BE2C (cell line): ENCODE measurements around the gene FBXW2. TPM values are rescaled to one million over a fixed set of nuclear protein-coding genes. Genes with fewer than 3 reads are reported as not detected.

ENCODE experiments used
- DNase-seq: peaks from one replicate; pipeline ENCODE4 v3.0.0-alpha.2; 2020
- H3K27me3 ChIP-seq: fragments of 250-450 bp; sonication (Bioruptor Pico); 2 replicates; pipeline ENCODE4 v1.5.1; 2020; ENCODE audit warnings: mild to moderate bottlenecking
- H3K36me3 ChIP-seq: fragments of 250-450 bp; sonication (Bioruptor Pico); 2 replicates; pipeline ENCODE4 v1.5.1; 2020; ENCODE audit warnings: mild to moderate bottlenecking
- H3K4me1 ChIP-seq: fragments of 250-450 bp; sonication (Bioruptor Pico); 2 replicates; pipeline ENCODE4 v1.5.1; 2020
- H3K4me3 ChIP-seq: 2 replicates; pipeline ENCODE4 v1.5.1; 2011; ENCODE audit warnings: low read depth, low read length
- H3K9me3 ChIP-seq: fragments of 250-450 bp; sonication (Bioruptor Pico); 2 replicates; pipeline ENCODE4 v1.5.1; 2020
- polyA plus RNA-seq: library from polyadenylated mRNA; unstranded; fragments of >200 nt; gene quantifications from one replicate; pipeline ENCODE4 v1.2.1, GENCODE V29; 2012; ENCODE audit warnings: low read depth, missing spikeins; ENCODE audit not compliant: insufficient read length, insufficient read depth
- TF ChIP-seq, protein P1 (sequence below): IDR thresholded peaks from 2 replicates; pipeline ENCODE4 v1.5.1; 2012; ENCODE audit warnings: mild to moderate bottlenecking, low read depth, low read length

FBXW2 gene, protein sequence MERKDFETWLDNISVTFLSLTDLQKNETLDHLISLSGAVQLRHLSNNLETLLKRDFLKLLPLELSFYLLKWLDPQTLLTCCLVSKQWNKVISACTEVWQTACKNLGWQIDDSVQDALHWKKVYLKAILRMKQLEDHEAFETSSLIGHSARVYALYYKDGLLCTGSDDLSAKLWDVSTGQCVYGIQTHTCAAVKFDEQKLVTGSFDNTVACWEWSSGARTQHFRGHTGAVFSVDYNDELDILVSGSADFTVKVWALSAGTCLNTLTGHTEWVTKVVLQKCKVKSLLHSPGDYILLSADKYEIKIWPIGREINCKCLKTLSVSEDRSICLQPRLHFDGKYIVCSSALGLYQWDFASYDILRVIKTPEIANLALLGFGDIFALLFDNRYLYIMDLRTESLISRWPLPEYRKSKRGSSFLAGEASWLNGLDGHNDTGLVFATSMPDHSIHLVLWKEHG
- 34.7 TPM for polyA plus RNA-seq

DNA sequence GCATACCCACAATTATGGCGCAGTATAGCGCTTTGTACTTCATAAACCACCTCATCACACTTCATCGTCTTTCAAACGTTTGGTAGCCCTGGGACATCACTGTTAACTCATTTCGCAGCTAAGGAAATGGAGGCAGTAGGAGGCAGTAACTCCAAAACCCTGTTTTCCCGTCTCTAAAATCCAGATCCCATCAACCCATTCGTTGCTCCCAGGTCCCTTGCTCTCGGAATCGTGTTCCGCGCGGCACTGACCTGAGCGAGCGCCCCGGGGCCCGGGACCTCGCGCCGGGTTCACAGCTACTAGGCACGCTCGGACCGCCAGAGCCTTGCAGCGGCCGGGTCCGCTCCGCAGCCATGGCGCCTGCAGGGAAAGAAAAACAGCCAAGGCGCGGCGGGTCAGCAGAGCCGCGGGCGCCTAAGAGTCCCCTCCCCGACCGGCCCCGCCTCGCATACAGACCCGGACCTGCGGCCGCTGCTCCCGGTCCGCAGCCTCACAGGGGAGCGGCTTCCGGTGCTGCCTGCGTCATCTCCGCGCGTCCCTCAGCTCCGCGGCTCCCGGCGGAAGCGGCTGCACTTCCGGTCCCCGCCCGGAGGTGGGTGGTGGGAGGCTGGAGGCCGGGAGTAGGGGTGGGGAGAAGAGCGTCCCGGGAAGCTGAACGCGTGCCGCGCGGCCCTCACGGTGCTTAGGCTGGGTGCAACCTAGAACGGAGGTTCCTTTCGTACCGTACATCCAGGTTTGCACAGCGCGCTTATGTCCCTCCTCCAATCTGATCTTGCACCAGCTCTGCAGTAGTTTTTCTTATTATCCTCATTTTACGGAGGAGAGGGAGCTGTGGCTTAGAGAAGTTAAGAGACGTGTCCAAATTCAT is at the start of gene FBXW2:
Gene FBXW2 (minus strand): TSS at position 519 of the 868 bp plus-strand sequence. CDS start 5,158 bp downstream, outside the sequence.
- TF ChIP-seq, protein P1, sequence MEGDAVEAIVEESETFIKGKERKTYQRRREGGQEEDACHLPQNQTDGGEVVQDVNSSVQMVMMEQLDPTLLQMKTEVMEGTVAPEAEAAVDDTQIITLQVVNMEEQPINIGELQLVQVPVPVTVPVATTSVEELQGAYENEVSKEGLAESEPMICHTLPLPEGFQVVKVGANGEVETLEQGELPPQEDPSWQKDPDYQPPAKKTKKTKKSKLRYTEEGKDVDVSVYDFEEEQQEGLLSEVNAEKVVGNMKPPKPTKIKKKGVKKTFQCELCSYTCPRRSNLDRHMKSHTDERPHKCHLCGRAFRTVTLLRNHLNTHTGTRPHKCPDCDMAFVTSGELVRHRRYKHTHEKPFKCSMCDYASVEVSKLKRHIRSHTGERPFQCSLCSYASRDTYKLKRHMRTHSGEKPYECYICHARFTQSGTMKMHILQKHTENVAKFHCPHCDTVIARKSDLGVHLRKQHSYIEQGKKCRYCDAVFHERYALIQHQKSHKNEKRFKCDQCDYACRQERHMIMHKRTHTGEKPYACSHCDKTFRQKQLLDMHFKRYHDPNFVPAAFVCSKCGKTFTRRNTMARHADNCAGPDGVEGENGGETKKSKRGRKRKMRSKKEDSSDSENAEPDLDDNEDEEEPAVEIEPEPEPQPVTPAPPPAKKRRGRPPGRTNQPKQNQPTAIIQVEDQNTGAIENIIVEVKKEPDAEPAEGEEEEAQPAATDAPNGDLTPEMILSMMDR, result no peak
- H3K4me1 ChIP-seq, result no peaks in the 10 kb centered on the region
- peak; percentile 95 for DNase-seq

DNA sequence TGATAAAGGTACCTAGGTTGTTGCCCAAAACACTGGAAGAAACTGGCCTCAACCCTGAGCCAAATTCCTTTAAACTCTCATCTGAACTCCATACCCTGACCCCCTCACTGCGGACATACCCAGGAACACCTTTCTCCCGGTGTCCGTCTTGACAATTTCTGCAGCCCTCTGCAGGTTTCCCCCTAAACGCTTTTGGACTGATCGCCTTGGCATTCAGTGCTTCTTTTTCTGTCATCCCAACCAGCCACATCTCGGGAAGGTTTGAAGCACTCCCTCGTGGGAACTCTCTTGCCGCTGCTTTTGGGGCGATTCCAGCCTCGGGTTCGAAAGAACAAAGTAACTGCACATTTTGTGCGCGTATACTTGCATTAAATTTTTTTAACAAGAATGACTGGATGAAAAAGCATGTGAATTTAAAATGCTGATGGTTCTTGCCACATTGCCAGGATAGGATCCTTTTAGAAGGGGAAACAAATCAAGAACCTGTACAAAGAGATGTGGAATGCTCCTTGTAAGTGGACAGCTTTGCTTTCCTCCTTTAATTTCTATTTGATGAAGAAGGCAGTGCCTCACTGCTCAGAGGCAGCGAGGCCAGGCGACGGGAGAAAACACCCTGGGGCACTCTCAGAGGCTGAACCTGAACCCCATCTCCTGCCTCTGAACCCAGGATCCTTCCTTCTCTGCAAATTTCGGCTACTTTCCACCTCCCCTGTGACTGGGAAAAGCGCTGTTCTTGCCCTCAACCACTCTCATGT is 48.9 kb upstream of the FBXW2 start:
- Histone ChIP-seq H3K9me3 (no peaks in the 10 kb centered on the region), H3K27me3 (no peaks in the 10 kb centered on the region), H3K4me1 (no peaks in the 10 kb centered on the region; the same call in 1 of the 2 replicates), H3K36me3 (peaks cover 13% of the 10 kb centered on the region), H3K4me3 (peak overlapping the region; percentile 99)
- TF ChIP-seq, protein P1, result no peak
- DNase-seq, result no peak

More for the DNA sequence above, at the start of gene FBXW2:
- Histone ChIP-seq H3K36me3 (peaks cover 9% of the 10 kb centered on the region; the same call in 1 of the 2 replicates), H3K9me3 (no peaks in the 10 kb centered on the region), H3K27me3 (no peaks in the 10 kb centered on the region), H3K4me3 (peak within 1 kb of the TSS; percentile 98)

DNA sequence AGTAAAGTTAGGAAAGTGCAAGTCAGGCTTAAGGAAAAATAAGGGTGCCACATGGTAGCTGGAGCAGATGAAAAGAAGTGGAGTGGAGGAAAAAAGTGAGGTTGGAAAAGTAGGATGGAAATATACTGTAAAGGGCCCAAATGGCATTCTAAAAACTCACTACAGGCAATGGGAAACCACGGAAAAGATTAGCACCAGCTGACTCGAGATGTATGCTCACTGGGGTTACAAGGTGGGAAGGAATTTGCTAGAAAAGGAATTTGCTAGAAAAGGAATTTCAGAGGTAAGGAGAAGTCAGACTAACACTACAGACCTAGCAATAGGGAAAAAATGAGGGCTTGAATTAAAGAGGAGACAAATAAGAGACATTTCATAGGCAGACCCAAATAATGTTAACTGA is 45.9 kb upstream of the FBXW2 start:
- Histone ChIP-seq H3K4me1 (no peaks in the 10 kb centered on the region; the same call in 1 of the 2 replicates), H3K4me3 (no peak overlapping the region), H3K36me3 (peaks cover 21% of the 10 kb centered on the region), H3K9me3 (no peaks in the 10 kb centered on the region), H3K27me3 (no peaks in the 10 kb centered on the region)
- DNase-seq, result no peak
- TF ChIP-seq, protein P1, result no peak

DNA sequence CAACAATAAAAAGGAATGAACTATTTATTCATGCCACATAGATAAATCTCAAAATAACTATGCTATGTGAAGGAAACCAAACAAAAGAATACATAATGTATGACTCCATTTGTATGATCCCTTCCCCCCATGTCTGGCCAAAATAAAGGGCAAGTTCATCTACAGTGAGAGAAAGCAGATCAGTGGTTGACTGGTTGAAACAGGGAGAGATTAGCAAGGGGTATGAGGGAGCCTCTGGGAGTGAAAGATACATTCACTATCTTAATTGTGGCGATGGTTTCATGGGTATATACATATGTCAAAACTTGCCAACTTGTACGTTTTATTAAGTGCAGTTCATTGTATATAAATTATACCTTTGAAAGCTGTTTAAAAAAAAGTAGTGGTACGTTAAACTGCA is 44.7 kb upstream of the FBXW2 start:
- no peaks in the 10 kb centered on the region for H3K27me3 ChIP-seq
- H3K4me1 ChIP-seq, result no peaks in the 10 kb centered on the region; the same call in 1 of the 2 replicates
- TF ChIP-seq, protein P1, result no peak
- no peak overlapping the region for H3K4me3 ChIP-seq
- DNase-seq, result no peak
- H3K9me3 ChIP-seq, result no peaks in the 10 kb centered on the region
- peaks cover 26% of the 10 kb centered on the region for H3K36me3 ChIP-seq

DNA sequence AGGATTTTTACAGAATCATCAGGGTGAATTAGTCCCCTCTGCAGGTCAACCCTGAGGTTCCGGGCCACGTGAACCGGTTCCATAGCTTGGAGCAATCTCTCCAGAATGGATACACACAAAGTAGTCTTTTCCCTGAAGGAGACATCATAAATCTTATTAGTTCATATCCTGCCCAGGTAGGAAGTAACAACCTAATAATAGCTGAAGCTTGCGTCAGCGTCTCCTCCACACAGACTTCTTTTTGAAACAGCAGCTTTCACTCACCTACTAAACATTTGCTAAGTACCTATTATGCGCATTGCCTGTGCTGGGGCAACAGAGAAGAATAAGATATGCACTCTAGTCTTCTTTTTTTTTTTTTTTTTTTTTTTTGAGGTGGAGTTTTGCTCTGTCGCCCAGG is 40.1 kb upstream of the FBXW2 start:
- TF ChIP-seq, protein P1, result no peak
- peaks cover 49% of the 10 kb centered on the region for H3K36me3 ChIP-seq
- H3K9me3 ChIP-seq, result no peaks in the 10 kb centered on the region
- H3K27me3 ChIP-seq, result no peaks in the 10 kb centered on the region
- DNase-seq, result no peak
- no peaks in the 10 kb centered on the region for H3K4me1 ChIP-seq
- no peak overlapping the region for H3K4me3 ChIP-seq
